Caco-2 (cell line): Measurements from ENCODE around the gene ZBTB5. TPM values are rescaled to one million over a fixed set of nuclear protein-coding genes. Genes with fewer than 3 reads are reported as not detected.

Experiments
- BruUV-seq: library from RNA; stranded (reverse); fragments of 400-500 nt; replicated peaks from 2 replicates; lab custom pipeline; 2021; lab: Mats Ljungman, UMichigan
- CTCF ChIA-PET: fragments of 300-600 bp; sonication (Branson Sonifier 250); formaldehyde crosslinking; loops from one replicate; lab custom pipeline; 2022; ENCODE audit warnings: antibody characterized with exemption; lab: Charles Lee
- POLR2A ChIA-PET: fragments of 300-600 bp; sonication (Branson Sonifier 250); formaldehyde crosslinking; loops from one replicate; lab custom pipeline; 2022; ENCODE audit warnings: antibody characterized with exemption; lab: Charles Lee
- DNase-seq, 2 experiments: peaks; one replicate each; pipeline versions ENCODE4 v3.0.0 to v3.0.0-alpha.2; 2020 to 2022
- H3K27me3 ChIP-seq: replicated peaks from 2 replicates; pipeline ENCODE4 v1.6.0; 2011; ENCODE audit warnings: low read length; ENCODE audit not compliant: control insufficient read depth, insufficient read depth
- H3K36me3 ChIP-seq: 2 replicates; pipeline ENCODE4 v1.5.1; 2011; ENCODE audit warnings: low read length; ENCODE audit not compliant: control insufficient read depth, insufficient read depth
- H3K4me1 ChIP-seq: fragments of 250-450 bp; sonication (Bioruptor Pico); 2 replicates; pipeline ENCODE4 v1.5.1; 2020; ENCODE audit warnings: mild to moderate bottlenecking
- H3K4me3 ChIP-seq: 2 replicates; pipeline ENCODE4 v1.5.1; 2011; ENCODE audit warnings: low read depth, mild to moderate bottlenecking, control low read depth, low read length
- H3K9me3 ChIP-seq: fragments of 250-450 bp; sonication (Bioruptor Pico); 2 replicates; pipeline ENCODE4 v1.5.1; 2020; ENCODE audit warnings: mild to moderate bottlenecking, moderate library complexity
- H3K27ac Mint-ChIP-seq: one replicate; pipeline ENCODE4 v1.8.0; 2022; ENCODE audit warnings: mixed read lengths; ENCODE audit not compliant: unreplicated experiment
- H3K27me3 Mint-ChIP-seq: one replicate; pipeline ENCODE4 v1.8.0; 2022; ENCODE audit warnings: mixed read lengths; ENCODE audit not compliant: insufficient read depth, unreplicated experiment
- H3K36me3 Mint-ChIP-seq: one replicate; pipeline ENCODE4 v1.8.0; 2022; ENCODE audit warnings: mild to moderate bottlenecking, mixed read lengths; ENCODE audit not compliant: insufficient read depth, unreplicated experiment
- H3K4me1 Mint-ChIP-seq: one replicate; pipeline ENCODE4 v1.8.0; 2022; ENCODE audit warnings: low read depth, mixed read lengths; ENCODE audit not compliant: unreplicated experiment
- H3K4me3 Mint-ChIP-seq: one replicate; pipeline ENCODE4 v1.8.0; 2022; ENCODE audit warnings: mild to moderate bottlenecking, moderate library complexity, mixed read lengths; ENCODE audit not compliant: unreplicated experiment
- H3K9me3 Mint-ChIP-seq: one replicate; pipeline ENCODE4 v1.8.0; 2022; ENCODE audit warnings: mixed read lengths; ENCODE audit not compliant: unreplicated experiment
- intact Hi-C: fragments of 100-400 bp; cut with micrococcal nuclease; formaldehyde crosslinking; loops from one replicate; pipeline ENCODE4 v1.10.0; 2022; ENCODE audit not compliant: unreplicated experiment
- total RNA-seq: library from RNA; stranded (reverse); gene quantifications from 2 replicates; pipeline ENCODE4 v1.2.3, GENCODE V29; 2022
- TF ChIP-seq, protein P1 (sequence below), 2 experiments: fragments of 200-600 bp in 1 of 2; IDR thresholded peaks; 1 replicate in 1 of 2; 2 replicates in 1 of 2; pipeline versions ENCODE4 v1.5.1 to v1.8.0; 2011 to 2022; ENCODE audit warnings: antibody characterized with exemption in 1 of 2, control low read depth in 1 of 2, inconsistent platforms in 1 of 2, low read depth in 1 of 2, low read length in 1 of 2, mild to moderate bottlenecking in 1 of 2, moderate library complexity in 1 of 2; ENCODE audit not compliant: insufficient read depth in 1 of 2, severe bottlenecking in 1 of 2, unreplicated experiment in 1 of 2

The ZBTB5 gene
- total RNA-seq, 1 experiment from 2014 or later = 13.2 TPM

- Histone ChIP-seq H3K4me1 (peaks cover 18% of the 10 kb centered on the region; the same call in 1 of the 2 replicates), H3K36me3 (peaks cover 3% of the 10 kb centered on the region; the same call in 1 of the 2 replicates), H3K9me3 (no peaks in the 10 kb centered on the region), H3K27me3 (no peaks in the 10 kb centered on the region), H3K4me3 (peak overlapping the region; percentile 92)
- Mint-ChIP-seq H3K36me3 (peaks cover 23% of the 10 kb centered on the region), H3K9me3 (no peaks in the 10 kb centered on the region), H3K4me1 (peaks cover 17% of the 10 kb centered on the region), H3K27me3 (no peaks in the 10 kb centered on the region), H3K27ac (peak overlapping the region; percentile 96), H3K4me3 (peak overlapping the region; percentile 86)
- TF ChIP-seq, protein P1, sequence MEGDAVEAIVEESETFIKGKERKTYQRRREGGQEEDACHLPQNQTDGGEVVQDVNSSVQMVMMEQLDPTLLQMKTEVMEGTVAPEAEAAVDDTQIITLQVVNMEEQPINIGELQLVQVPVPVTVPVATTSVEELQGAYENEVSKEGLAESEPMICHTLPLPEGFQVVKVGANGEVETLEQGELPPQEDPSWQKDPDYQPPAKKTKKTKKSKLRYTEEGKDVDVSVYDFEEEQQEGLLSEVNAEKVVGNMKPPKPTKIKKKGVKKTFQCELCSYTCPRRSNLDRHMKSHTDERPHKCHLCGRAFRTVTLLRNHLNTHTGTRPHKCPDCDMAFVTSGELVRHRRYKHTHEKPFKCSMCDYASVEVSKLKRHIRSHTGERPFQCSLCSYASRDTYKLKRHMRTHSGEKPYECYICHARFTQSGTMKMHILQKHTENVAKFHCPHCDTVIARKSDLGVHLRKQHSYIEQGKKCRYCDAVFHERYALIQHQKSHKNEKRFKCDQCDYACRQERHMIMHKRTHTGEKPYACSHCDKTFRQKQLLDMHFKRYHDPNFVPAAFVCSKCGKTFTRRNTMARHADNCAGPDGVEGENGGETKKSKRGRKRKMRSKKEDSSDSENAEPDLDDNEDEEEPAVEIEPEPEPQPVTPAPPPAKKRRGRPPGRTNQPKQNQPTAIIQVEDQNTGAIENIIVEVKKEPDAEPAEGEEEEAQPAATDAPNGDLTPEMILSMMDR (IDR thresholded peaks at IDR 0.05; ENCODE audit: insufficient read depth in 1 of 2, low read depth in 1 of 2, low read length in 1 of 2, severe bottlenecking in 1 of 2, unreplicated experiment in 1 of 2) = no peak
- ChIA-PET CTCF (no interaction called here), POLR2A (no interaction called here)
- intact Hi-C loops = loop anchor here (2.0 kb wide), 1 partner anchor 41 kb away; the partner anchor contains the start of gene ZBTB5
- BruUV-seq = no TSS peak
- DNase-seq = no peak
These were observed 41.7 kb downstream of the ZBTB5 start for GRCh38 chr9:37423508-37423907.

DNA sequence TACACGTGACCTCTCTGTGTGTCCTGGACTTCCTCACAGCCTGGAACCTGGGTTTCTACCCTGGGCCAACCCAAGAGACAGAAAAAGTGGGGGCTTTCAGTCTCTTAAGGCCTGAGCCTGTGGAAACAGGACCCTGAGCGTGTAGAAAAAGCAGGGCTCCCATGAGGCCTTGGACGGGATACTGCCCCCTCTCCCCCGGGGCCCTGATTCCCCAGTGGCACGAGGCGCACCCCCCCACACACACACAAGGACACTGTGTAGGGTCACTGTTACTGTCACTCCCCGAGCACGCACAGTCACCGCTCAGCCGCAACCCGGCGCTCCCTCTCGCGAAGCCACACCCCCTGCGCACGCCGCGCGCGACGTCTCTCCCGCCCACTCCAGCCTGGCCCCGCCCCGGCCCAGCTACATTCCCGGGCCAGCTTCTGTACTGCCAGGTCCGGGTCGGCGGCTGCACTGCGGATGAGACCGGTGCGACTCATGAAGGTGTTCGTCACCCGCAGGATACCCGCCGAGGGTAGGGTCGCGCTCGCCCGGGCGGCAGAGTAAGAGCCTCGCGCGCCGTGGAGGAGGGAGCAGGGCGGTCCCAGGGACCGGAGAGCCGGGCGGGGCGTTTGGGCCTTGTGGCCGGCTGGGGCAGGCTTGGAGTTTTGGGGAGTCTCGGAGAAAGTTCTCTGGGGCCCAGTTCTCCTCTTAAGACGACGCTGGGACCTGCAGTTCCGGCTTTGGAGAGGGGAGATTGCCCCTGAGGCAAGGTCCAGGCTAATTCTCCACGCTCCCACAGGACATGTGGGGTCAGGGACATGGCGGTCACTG, 42.8 kb downstream of the ZBTB5 start, which contains the start of gene GRHPR:
Gene GRHPR (plus strand): TSS at position 408 of the 816 bp plus-strand sequence. CDS start 55 bp downstream, at position 463.
- BruUV-seq = TSS peak; percentile 68
- peaks cover 3% of the 10 kb centered on the region; the same call in 1 of the 2 replicates for H3K36me3 ChIP-seq
- peaks cover 13% of the 10 kb centered on the region for H3K36me3 Mint-ChIP-seq
- no peaks in the 10 kb centered on the region for H3K27me3 Mint-ChIP-seq
- H3K27me3 ChIP-seq = no peaks in the 10 kb centered on the region
- ChIA-PET POLR2A (interaction anchor here (0.6 to 1.5 kb wide), 4 partner anchors 32 to 302 kb away, joined by 3 to 9 read pairs (median 3); partner anchors contain the start of genes ZBTB5 and ZCCHC7), CTCF (interaction anchor here (0.7 to 1.3 kb wide), 3 partner anchors 11 to 419 kb away, joined by 3 read pairs; partner anchors contain the start of gene ZBTB5)
- H3K27ac Mint-ChIP-seq = peak within 1 kb of the TSS; percentile 96
- peak; percentile 91 to 94 for DNase-seq
- H3K4me3 Mint-ChIP-seq = peak within 1 kb of the TSS; percentile 86
- H3K4me3 ChIP-seq = peak within 1 kb of the TSS; percentile 92
- H3K4me1 ChIP-seq = peaks cover 28% of the 10 kb centered on the region; the same call in 1 of the 2 replicates
- intact Hi-C loops = loop anchor here (2.0 kb wide), 1 partner anchor 42 kb away; the partner anchor contains the start of gene ZBTB5
- H3K4me1 Mint-ChIP-seq = peaks cover 20% of the 10 kb centered on the region
- no peaks in the 10 kb centered on the region for H3K9me3 ChIP-seq
- no peaks in the 10 kb centered on the region for H3K9me3 Mint-ChIP-seq
- TF ChIP-seq, protein P1 (IDR thresholded peaks at IDR 0.05; ENCODE audit: insufficient read depth in 1 of 2, low read depth in 1 of 2, low read length in 1 of 2, severe bottlenecking in 1 of 2, unreplicated experiment in 1 of 2) = no peak

- Histone ChIP-seq H3K36me3 (peaks cover 3% of the 10 kb centered on the region; the same call in 1 of the 2 replicates), H3K4me1 (peaks cover 31% of the 10 kb centered on the region; the same call in 1 of the 2 replicates), H3K4me3 (peak overlapping the region; percentile 92), H3K9me3 (no peaks in the 10 kb centered on the region), H3K27me3 (no peaks in the 10 kb centered on the region)
- Mint-ChIP-seq H3K27ac (peak overlapping the region; percentile 96), H3K9me3 (no peaks in the 10 kb centered on the region), H3K36me3 (peaks cover 9% of the 10 kb centered on the region), H3K27me3 (no peaks in the 10 kb centered on the region), H3K4me1 (peaks cover 20% of the 10 kb centered on the region), H3K4me3 (peak overlapping the region; percentile 86)
- TF ChIP-seq, protein P1 (IDR thresholded peaks at IDR 0.05; ENCODE audit: insufficient read depth in 1 of 2, low read depth in 1 of 2, low read length in 1 of 2, severe bottlenecking in 1 of 2, unreplicated experiment in 1 of 2) = no peak
- ChIA-PET POLR2A (interaction anchor here (0.6 to 1.5 kb wide), 4 partner anchors 33 to 302 kb away, joined by 3 to 9 read pairs (median 3); partner anchors contain the start of genes ZBTB5 and ZCCHC7), CTCF (interaction anchor here (1.0 to 1.3 kb wide), 2 partner anchors 11 to 43 kb away, joined by 3 read pairs; partner anchors contain the start of gene ZBTB5)
- BruUV-seq = TSS peak; percentile 55
- no peak for DNase-seq
- intact Hi-C loops = loop anchor here (2.0 kb wide), 1 partner anchor 43 kb away; the partner anchor contains the start of gene ZBTB5
These were observed 43.3 kb downstream of the ZBTB5 start for GRCh38 chr9:37421914-37422288.
